Stimulated activated CD4-positive, alpha-beta T cell treated with anti-CD3 and anti-CD28 coated beads, Interleukin-4, amount 100 ng/mL, for 48 hours (primary cell): ENCODE measurements around the gene AKAP9.
"Not testable (repeated sequence)": the region's sequence is repeated elsewhere in the genome, so short reads cannot be mapped to it uniquely, and the experiment has no call there.

ENCODE experiments used
- DNase-seq, 2 donors: peaks; one replicate each; pipeline ENCODE4 v3.0.0-alpha.2; 2020; ENCODE audit warnings: low read depth in 2 of 2

Gene AKAP9

DNA sequence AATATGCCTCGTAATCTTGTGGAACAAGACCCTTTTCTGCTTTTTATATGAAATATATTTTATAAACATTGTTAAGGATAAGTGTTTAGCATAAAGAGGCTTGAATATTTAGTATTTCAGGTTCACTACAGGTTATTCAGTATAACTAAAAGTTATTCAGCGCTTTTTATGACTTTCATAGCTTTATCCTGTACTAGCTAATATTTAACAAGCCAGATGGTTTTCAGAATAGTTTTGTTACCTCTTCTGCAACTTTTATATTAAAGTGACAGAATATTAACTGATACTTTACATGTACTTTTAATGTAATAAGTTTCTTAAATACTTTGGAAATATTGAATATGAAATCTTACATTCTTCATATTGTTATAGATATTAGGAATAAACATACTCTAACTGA is 118.2 kb downstream of the AKAP9 start:
- no peak for DNase-seq

DNA sequence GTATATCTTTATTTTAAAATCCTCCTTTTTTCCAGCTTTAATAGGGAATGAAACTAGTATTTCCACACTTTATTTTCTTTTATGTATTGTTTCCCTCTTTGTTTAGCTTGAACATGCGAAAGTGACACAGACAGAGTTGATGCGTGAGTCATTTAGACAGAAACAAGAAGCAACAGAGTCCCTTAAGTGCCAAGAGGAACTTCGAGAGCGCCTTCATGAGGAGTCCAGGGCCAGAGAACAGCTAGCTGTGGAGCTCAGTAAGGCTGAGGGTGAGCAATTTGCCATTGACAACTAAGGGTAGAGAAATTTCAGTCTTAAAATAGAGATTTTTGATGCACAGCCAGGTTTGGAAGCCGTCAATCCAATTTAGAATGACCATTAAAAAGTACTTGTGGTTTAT is 120.5 kb downstream of the AKAP9 start:
- no peak for DNase-seq

DNA sequence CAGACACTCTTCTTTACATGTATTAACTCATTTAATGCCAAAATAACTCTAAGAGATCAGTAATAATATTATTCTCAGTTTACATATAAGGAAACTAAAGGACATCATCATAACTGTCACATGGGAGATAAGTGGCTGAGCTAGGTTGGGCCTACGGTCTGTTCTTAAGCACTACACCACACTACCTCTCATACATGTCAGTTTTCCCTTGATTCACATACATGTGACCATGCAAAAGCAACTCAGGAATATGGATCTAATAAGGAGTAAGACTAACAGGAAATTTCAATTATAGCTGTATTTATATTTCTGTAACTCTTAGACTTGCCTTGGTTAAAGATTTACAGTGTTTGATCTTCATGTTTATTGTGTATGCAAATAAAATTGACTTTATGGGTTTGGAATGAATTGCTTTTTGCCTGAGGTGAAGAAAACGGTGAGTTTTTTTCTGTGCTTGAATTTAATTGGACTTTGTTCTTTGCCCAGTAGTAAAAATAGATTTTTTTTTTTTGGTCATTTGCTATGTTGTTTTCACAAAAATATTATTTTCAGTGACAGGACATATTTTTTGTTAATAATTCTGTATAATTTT is 123.9 kb downstream of the AKAP9 start:
- DNase-seq, result no peak

DNA sequence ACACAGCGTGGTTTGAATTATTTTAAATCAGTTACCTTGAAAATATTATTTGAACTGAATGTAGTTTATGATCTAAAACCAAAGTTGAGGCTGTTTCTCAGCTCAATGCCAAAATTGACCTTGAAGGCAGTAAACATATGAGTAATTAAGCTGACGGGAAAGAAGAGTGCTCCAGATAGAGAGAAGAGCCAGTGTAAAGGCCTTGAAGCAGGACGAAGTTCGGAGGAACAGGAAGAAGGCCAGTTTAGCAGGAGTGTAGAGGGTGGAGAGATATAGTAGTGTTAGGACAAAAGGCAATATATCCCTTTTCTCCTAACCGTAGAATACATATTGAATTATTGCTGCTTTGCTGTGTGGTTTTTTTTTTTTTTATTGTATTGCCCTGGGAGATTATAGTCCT is 130.4 kb downstream of the AKAP9 start:
- no peak for DNase-seq

DNA sequence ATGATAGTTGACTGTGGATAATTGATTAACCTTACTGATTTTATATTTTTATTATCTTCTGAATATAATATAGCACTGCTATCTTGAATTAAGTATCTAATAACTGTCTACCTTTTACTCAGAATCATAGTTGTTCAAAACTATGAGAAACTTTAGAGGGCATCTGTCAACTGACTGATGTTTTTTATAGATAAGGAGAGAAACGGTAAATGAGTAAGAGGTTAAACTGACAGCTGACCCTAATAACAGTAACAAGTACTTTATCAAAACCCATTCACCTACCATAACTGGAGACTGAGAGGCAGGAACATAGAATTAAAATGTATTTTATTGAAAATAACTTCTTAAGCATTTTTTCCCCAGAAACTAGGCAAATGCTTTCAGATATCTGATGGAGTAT is 131.5 kb downstream of the AKAP9 start:
- DNase-seq, result no peak

DNA sequence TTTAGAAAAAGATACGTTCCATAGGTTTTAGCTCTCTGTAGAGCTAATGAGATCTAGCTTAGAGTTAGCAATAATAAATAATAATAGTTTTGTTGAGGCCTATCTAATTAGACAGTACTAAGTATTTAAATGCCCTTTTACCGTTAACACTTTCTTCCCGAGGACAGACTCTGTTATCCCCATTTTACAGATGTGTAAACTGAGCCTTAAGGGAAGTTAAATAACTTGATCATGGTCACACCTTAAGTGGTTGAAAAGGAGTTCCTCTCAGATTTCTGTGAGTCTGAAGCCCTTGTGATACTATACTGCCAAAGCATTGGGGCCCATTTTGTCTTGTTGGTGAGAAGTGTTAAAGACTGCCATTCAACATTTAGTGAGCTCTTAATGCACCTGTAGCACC is 132.0 kb downstream of the AKAP9 start:
- no peak for DNase-seq

DNA sequence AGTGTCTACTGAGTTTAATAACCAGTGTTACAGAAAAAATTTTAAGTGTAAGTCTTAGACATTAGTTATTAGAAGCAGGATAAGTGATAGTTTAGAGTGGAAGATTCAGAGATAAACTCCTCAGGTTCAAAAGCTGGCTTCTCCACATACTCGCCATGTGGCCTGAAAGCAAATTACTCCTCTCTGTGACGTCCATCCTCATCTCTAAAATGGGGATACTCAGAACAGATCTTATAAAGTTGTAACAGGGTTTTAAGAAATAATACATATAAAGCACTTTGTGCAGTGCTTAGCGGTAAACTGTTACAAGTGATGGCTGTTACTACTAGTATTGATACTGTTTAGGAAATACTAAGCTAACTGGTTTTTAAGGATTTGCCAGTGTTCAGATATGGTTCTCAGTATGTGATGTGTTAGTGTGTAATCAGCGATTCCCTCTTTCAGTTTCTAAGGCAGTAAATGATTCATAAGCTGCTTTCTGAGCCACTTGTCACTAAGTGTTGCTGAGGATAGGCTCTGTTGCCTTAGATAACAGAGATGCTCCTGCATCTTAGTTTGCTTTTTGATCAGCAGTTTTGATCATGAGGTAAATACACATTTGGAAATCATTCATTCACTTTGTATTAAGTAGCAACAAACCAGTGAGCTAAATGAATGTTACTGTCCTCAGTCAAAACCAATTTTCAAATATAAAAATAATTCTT is 134.9 kb downstream of the AKAP9 start:
- no peak for DNase-seq

DNA sequence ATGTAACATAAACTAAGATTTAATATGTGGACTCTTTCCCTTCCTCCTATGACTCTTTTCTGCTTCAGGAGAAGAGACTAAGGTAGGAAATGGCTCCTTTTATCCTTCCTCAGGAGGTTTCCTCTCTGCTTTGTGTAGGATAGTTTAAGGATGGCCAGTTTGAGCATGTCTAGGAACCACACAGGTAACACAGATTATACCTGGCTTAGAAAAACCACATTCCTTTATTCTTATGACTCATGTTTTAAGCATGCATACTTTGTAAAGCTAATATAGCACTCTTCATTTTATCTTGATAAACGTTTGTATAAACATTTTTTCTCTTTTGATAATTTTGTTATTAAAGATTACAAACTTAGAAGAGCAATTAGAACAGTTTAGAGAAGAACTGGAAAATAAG is 135.8 kb downstream of the AKAP9 start:
- DNase-seq, result no peak

DNA sequence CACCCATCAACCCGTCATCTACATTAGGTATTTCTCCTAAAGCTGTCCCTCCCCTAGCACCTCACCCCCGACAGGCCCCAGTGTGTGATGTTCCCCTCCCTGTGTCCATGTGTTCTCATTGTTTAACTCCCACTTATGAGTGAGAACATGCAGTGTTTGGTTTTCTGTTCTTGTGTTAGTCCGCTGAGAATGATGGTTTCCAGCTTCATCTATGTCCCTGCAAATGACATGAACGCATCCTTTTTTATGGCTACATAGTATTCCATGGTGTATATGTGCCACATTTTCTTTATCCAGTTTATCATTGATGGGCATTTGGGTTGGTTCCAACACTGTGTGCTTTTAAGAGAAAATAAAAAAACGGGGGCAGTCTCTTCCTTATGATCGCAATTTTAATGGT is 143.3 kb downstream of the AKAP9 start:
- not testable (repeated sequence) for DNase-seq

DNA sequence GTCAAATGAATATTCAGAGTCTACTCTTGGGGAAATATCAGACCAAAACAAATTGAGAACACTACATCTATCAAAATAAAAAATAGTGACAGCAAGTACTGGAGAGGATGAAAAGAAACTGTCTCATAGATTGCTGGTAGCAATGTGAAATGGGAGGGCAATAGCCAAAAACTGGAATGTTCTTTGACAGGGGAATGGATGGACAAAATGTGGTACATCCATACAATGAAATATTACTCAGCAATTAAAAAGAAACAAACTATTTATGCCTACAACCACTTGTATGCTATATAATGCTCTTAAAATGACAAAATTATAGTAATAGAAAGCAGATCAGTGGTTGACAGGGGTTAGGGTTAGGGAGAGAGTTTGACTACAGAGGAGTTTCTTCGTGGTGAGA is 147.6 kb downstream of the AKAP9 start:
- no peak for DNase-seq

DNA sequence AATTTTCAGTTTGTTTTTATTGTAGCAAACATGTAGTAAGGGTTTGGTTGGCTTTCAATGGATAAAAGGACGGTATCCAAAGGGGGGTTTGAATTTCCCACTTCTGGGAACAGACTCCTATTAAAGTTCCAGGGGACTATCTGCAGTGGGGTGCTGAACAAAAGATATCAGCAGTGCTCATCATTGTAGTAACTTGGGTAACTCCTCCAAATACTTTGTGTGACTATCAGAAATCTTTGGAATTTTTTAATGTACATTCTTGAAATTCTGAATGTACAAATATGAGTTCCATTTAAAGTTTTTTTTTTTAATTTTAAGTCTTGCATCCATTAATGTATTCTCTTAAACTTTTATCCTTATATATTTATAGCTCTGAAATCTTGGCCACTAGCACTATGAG is 151.5 kb downstream of the AKAP9 start:
- no peak for DNase-seq

DNA sequence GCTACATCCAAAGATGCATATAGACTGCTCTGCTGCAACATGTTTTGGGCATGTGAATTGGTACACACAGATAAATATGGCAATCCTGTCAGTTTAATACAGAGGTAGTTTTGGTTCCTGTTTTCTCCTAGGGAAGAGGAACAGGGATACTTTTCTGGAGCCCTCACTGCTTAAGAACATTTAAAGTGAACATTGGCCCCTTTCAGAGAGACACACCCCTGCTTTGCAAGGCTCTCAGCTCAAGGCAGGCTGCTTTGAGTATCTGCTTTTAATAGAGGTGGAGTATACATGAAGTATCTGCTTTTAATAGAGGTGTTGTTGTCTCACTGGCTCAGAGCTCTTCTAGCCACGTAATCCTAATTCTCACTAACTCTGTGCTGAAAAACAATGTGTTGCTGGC is 154.7 kb downstream of the AKAP9 start:
- DNase-seq, result no peak

DNA sequence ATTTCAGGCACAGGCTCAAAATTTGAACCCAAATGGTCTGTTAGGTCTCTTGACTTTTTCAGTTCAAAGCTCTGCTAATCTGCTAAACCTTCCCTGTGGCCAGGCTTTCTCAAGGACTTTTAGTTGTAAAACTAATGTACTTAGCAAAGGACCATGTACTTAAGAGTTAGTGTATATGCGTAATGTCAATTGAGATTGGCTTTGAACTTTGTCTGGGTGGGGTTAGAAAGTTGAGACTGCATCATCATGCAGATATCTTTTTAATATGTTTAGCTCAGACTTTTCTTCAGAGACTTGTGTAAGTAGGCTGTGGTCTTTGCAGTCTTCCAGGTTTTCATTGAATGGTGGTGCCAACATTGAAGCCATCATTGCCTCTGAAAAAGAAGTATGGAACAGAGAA is 159.9 kb downstream of the AKAP9 start:
- no peak for DNase-seq

DNA sequence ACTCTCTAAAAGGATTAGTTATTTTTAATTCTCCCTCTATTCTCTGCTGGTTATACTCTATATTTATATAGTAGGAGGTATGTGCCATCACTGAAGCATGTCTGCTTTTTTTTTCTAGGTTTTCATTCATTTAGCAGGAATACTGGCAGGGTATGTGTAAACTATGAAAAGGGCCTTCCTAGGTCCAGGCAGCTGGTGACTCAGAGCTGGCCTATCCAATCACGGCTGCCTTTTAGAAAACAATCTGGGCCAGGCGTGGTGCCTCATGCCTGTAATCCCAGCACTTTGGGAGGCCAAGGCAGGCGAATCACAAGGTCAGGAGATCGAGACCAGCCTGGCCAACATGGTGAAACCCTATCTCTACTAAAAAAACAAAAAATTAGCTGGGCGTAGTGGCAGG is 162.2 kb downstream of the AKAP9 start:
- not testable (repeated sequence) for DNase-seq

DNA sequence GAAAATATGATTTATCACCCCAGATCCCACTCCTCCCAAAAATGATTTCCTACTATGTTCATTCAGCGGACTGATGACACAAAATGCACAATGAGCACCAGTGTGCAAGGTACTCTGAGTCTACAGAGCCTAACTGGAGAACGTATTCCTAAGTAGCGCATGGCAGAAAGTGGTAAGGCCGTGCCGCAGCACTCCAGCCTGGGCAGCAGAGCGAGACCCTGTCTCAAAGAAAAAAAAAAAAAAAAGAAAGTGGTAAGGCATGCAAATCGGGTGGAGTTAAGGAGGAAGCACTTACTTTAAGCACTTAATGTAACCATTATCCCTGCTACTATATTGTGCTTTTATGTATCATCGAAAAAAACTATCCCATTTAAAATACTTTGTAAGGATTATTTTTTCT is 168.2 kb downstream of the AKAP9 start:
- DNase-seq, result no peak

DNA sequence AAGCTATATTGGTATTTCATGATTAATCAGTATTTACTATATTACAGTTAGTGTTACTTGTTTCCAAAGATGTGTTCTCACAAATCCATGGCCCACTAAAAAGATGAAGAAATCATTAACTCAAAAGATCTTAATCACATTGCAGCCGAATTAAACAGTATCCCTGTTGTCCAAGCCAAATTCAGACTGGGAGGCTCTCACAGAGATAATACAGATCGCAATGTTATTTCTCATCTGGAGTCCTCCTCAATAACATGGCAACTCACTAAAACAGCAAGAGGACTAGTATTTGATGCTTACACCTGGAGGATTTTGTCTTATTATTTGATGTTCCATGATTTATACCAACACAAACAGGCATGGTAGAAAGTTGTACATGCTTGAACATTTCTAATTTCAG is 170.2 kb downstream of the AKAP9 start:
- DNase-seq, result no peak

DNA sequence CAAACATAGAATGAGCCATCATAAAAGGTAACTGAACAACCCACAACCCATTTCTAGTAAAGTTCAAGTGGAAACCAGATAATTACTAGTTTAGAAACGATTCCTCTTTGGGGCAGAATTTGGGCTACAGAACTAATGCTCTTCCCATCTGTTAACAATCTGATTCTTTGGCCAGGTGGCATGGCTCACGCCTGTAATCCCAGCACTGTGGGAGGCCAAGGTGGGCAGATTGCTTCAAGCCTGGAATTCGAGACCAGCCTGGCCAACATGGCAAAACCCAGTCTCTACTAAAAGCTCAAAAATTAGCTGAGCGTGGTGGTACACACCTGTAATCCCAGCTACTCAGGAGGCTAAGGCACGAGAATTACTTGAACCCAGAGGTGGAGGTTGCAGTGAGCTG is 175.2 kb downstream of the AKAP9 start:
- no peak for DNase-seq

DNA sequence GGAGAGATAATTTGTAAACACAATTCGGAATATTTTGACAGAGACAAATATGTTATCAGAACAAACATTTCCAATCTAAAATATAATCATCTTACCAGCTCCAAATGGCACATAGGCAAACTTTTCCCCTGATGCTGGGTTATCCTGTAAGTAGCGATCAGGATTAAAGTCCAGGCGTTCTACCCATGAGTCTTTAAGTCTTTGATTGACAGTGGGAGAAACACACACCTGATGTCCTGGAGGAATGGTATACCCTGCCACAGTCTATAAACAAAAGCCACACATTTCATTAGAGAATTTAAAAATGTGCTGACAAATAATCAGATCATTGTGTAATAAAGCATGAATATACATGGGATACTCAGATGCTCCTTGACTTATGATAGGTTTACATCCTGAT is 176.3 kb downstream of the AKAP9 start:
- DNase-seq, result no peak

DNA sequence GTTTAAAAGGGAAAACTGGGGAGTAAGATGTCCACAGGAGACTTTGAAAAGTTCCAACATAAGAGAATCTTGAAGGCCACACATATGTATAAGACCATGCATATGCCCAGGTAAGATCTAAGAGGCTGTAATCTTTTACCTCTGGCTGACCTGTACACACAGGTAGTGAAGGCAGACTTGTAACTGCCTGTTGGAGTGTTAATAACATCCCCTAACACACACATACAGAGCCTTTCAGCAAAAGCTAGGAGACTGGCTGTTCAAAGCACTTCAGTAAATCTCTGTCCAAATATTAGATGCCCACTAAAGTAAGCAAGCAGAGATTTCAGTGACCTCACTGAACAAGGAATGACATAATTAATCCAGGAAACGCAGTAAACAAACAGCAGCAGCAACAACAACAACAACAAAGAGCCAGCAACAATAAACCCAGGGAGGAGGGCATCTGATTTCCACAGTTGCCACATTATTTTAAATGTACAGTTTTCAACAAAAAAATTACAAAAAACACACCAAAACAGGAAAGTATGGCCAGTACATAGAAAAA is 178.6 kb downstream of the AKAP9 start:
- no peak for DNase-seq

DNA sequence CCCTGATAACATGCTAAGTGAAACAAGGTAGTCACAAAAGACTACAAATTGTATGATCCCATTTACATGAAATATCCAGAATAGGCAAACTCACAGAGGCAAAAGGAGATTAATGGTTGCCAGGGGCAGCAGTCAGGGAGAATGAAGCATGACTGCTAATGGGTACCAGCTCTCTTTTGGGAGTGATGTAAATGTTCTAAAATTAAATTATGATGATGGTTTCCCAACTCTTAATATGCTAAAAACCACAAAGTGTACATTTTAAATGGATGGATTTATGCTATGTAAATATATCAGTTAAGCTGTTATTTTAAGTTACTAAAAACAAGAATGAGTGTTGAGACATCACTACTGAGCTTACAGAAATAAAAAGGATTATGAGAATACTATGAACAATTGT is 181.0 kb downstream of the AKAP9 start:
- no peak for DNase-seq

DNA sequence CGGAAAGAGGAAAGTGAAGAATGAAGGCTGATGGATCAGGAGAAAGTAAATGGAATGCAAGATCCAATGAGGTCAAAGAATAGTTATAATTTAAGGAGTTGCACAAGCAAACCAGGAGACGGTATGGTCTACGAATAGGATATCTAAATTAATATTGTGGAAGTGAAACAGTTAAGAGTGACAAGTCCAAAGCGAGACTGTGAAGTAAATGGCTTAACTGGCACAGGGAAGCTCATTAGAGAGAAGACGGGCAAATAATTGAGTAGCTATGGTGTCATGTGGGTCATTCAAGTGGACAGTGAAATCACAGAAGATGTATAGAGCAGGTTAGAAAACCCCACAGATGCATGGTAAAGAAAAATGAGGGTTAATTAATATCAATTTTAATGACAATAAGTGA is 190.4 kb downstream of the AKAP9 start:
- DNase-seq, result no peak

DNA sequence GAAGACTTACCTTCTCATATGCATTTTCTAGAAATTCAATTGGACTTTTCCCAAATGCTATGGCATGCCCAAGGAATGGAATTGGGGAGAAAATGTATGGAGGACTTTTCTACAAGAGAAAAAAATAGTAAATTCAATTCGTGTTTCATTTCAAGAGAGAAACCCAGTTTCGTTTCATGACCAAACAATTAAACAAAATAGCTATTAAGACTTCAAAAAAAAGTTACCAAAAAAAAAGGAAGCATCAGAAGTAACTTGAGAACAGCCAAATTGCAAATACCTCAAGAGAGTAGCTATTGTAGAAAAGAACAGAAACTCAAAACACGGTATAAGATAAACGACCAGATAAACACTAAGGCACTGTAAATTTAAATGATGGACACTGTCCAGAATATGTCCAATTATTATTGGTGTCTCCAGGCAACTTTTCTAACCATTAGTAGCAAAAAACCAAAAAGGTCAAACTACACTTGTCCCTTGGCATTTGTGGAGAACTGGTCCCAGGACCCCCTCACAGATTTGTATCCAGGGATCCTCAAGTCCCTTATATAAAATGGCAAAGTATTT is 191.2 kb downstream of the AKAP9 start:
- DNase-seq, result no peak

DNA sequence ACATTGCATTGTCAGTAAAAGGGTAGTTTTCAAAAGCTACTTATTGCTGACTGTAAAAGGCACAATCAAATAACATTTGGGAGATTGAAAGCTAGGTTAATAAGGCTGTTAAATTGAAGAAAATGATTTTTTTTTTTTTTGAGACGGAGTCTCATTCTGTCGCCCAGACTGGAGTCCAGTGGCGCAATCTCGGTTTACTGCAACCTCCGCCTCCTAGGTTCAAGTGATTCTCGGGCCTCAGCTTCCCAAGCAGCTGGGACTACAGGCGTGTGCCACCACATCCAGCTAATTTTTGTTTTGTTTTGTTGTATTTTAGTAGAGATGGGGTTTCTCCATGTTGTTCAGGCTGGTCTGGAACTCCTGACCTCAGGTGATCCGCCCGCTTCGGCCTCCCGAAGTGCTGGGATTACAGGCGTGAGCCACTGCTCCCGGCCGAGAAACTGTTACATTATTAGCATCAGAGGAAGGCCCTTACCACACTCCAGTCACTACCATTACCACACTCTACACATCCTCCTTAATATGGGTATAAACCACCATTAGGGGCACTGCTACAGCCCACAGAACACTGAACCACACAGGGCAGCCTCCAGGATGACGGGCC is 192.6 kb downstream of the AKAP9 start:
- DNase-seq, result no peak
